Measurements from ENCODE around the gene SCRN3.

The SCRN3 gene

GRCh38 chr2:174439950-174440349 lies 44.4 kb downstream of the SCRN3 start:
- DNase-seq (ENCODE audit: low spot score), result no peak
- H3K27ac ChIP-seq, result no peak overlapping the region
- no peak for TF ChIP-seq CTCF (IDR thresholded peaks at IDR 0.05)
- no peak overlapping the region for H3K4me3 ChIP-seq

- TF ChIP-seq CTCF (IDR thresholded peaks at IDR 0.05), result no peak
- DNase-seq (ENCODE audit: low spot score), result no peak
- Histone ChIP-seq H3K4me3 (no peak overlapping the region), H3K27ac (no peak overlapping the region)
Observed at GRCh38 chr2:174442546-174443510, 47.3 kb downstream of the SCRN3 start.

GRCh38 chr2:174444761-174445160 lies 49.2 kb downstream of the SCRN3 start:
- no peak for DNase-seq (ENCODE audit: low spot score)
- Histone ChIP-seq H3K4me3 (no peak overlapping the region), H3K27ac (no peak overlapping the region)
- TF ChIP-seq CTCF (IDR thresholded peaks at IDR 0.05), result no peak

- H3K27ac ChIP-seq, result no peak overlapping the region
- no peak overlapping the region for H3K4me3 ChIP-seq
- no peak for DNase-seq (ENCODE audit: low spot score)
- no peak for TF ChIP-seq CTCF (IDR thresholded peaks at IDR 0.05)
Observed at GRCh38 chr2:174445248-174445647, 49.7 kb downstream of the SCRN3 start.

- H3K4me3 ChIP-seq, result no peak overlapping the region
- no peak for DNase-seq (ENCODE audit: low spot score)
- no peak overlapping the region for H3K27ac ChIP-seq
- no peak for TF ChIP-seq CTCF (IDR thresholded peaks at IDR 0.05)
Observed at GRCh38 chr2:174446531-174446930, 51.0 kb downstream of the SCRN3 start.

- no peak for TF ChIP-seq CTCF (IDR thresholded peaks at IDR 0.05)
- Histone ChIP-seq H3K4me3 (no peak overlapping the region), H3K27ac (no peak overlapping the region)
- DNase-seq (ENCODE audit: low spot score), result no peak
Observed at GRCh38 chr2:174449033-174449432, 53.5 kb downstream of the SCRN3 start.
